Measurements from ENCODE around the gene METTL27.

Gene METTL27

DNA sequence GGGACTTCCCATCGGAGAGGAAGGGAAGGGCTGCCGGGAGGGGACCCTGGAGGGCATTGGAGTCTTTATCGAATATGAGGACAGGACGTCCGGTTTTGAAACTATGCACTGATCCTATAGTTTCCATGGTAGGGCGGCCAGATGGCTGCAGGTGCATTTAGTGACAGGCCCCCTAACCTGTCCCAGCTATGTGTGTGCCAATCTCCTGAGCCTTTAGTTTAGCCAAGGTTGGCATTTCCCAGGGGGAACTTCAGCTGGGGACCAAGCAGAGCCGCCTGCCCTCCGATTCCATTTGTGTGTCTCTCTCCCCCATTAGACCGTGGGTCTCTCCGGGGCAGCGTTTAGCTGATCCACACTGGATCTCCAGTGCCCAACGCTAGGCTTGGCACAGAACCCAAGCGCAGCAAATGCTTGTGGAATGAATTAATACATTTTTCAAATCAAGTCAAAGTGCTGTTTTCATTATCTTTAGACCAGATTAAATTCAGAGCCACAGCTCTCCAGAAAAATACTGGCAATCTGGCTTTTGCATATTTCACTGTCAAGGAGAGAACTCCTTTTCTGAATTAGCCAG lies 38.5 kb upstream of the METTL27 start:
- no peak for DNase-seq (ENCODE audit: extremely low spot score)
- ChIA-PET CTCF (interaction anchor here (0.9 kb wide), 1 partner anchor 11 kb away, joined by 7 read pairs; no protein-coding TSS in a partner anchor), POLR2A (no interaction called here)
- TF ChIP-seq FOXM1 (IDR thresholded peaks at IDR 0.05; ENCODE audit: borderline replicate concordance) (no peak), SUZ12 (IDR thresholded peaks at IDR 0.05) (no peak)

DNA sequence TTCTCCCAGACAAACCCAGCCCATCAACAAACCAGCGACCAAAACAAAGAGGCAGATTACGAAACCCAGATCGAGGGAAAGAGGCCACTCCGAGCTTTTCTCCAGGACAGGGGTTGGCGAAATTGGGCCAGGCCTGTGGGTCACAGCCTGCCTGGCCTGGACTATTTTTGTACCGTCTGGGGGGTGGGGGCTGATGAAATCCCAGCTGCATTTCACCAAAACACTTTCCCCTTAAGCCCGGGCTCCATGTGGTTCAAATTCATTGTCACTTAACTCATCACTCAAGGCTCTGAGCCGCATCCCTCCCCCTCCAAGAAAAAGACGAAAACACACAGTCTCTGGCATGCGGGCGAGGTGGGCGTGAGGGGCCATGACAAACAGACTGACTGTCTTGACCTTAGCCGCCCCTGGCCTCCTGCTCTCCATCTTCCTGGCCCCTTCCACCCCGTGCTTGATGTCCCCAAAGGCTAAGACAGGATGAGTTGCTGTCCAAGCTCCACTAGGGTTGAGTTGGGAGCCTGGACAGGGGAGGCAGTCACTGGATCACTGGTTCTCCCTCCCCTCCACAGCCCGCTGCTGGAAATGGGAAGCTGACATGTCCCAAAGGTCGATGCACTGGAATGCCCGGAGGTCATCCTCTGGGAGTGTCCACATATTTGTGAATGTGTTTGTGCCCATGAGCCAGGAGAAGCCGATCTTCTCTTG lies 37.8 kb upstream of the METTL27 start:
- no peak for TF ChIP-seq L3MBTL2 (conservative IDR thresholded peaks at IDR 0.05)
- no peak for TF ChIP-seq SUZ12 (IDR thresholded peaks at IDR 0.05)
- TF ChIP-seq ZNF384 (IDR thresholded peaks at IDR 0.05) = no peak
- no peak for TF ChIP-seq LEF1 (IDR thresholded peaks at IDR 0.05; ENCODE audit: borderline replicate concordance)
- TF ChIP-seq TARDBP (IDR thresholded peaks at IDR 0.05) = no peak
- TF ChIP-seq BHLHE40 (IDR thresholded peaks at IDR 0.05; ENCODE audit: borderline replicate concordance) = no peak
- no peak for TF ChIP-seq PKNOX1 (IDR thresholded peaks at IDR 0.05)
- TF ChIP-seq HDGF (IDR thresholded peaks at IDR 0.05; ENCODE audit: borderline replicate concordance) = no peak
- DNase-seq (ENCODE audit: extremely low spot score) = no peak
- CTCF ChIA-PET = no interaction called here
- POLR2A ChIA-PET = no interaction called here

DNA sequence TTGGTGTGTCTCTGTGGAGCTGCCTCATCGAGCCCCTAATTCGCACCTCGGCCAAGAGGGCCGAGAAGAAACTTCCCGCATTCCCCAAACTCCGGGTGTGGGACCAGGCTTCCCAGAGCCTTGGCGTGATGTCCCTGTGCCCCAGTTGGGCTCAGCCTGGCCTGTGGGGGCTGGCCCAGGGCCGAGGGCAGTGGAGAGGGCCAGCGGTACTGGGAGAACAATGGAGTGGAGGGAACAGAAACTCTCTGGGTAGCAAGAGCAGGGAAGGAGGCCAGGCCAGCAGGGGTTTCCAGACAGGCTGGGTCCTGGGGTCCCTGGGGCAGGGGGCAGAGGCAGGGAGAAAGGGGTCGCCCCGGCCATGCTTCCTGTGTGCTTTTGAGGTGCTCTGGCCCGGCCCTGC lies 34.7 kb upstream of the METTL27 start:
- POLR2A ChIA-PET = no interaction called here
- no peak for DNase-seq (ENCODE audit: extremely low spot score)
- CTCF ChIA-PET = no interaction called here

GRCh38 chr7:73876361-73876760 lies 34.0 kb upstream of the METTL27 start:
- ChIA-PET CTCF (no interaction called here), POLR2A (no interaction called here)
- DNase-seq (ENCODE audit: extremely low spot score) = no peak
- TF ChIP-seq FOXK2 (IDR thresholded peaks at IDR 0.05) = no peak
- no peak for TF ChIP-seq ZNF384 (IDR thresholded peaks at IDR 0.05)
- no peak for TF ChIP-seq SUZ12 (IDR thresholded peaks at IDR 0.05)
- TF ChIP-seq BHLHE40 (IDR thresholded peaks at IDR 0.05; ENCODE audit: borderline replicate concordance) = no peak
- TF ChIP-seq L3MBTL2 (conservative IDR thresholded peaks at IDR 0.05) = no peak
- TF ChIP-seq PKNOX1 (IDR thresholded peaks at IDR 0.05) = no peak
- TF ChIP-seq FOXA1 (IDR thresholded peaks at IDR 0.05) = no peak
- TF ChIP-seq SP1 (IDR thresholded peaks at IDR 0.05) = no peak
- no peak for TF ChIP-seq FOXM1 (IDR thresholded peaks at IDR 0.05; ENCODE audit: borderline replicate concordance)
- TF ChIP-seq TARDBP (IDR thresholded peaks at IDR 0.05) = no peak
- TF ChIP-seq NFRKB (IDR thresholded peaks at IDR 0.05) = no peak
- TF ChIP-seq HDGF (IDR thresholded peaks at IDR 0.05; ENCODE audit: borderline replicate concordance) = no peak
- TF ChIP-seq CTBP1 (IDR thresholded peaks at IDR 0.05; ENCODE audit: borderline replicate concordance) = no peak
- no peak for TF ChIP-seq ELF4 (IDR thresholded peaks at IDR 0.05)
- TF ChIP-seq LEF1 (IDR thresholded peaks at IDR 0.05; ENCODE audit: borderline replicate concordance) = no peak
- no peak for TF ChIP-seq ARNT (IDR thresholded peaks at IDR 0.05)

More for the DNA sequence above, 34.7 kb upstream of the METTL27 start:
- TF ChIP-seq ARNT (IDR thresholded peaks at IDR 0.05) (no peak), TARDBP (IDR thresholded peaks at IDR 0.05) (no peak), HDGF (IDR thresholded peaks at IDR 0.05; ENCODE audit: borderline replicate concordance) (no peak), ZNF384 (IDR thresholded peaks at IDR 0.05) (no peak), SP1 (IDR thresholded peaks at IDR 0.05) (no peak), L3MBTL2 (conservative IDR thresholded peaks at IDR 0.05) (no peak), BHLHE40 (IDR thresholded peaks at IDR 0.05; ENCODE audit: borderline replicate concordance) (no peak), SUZ12 (IDR thresholded peaks at IDR 0.05) (no peak)

DNA sequence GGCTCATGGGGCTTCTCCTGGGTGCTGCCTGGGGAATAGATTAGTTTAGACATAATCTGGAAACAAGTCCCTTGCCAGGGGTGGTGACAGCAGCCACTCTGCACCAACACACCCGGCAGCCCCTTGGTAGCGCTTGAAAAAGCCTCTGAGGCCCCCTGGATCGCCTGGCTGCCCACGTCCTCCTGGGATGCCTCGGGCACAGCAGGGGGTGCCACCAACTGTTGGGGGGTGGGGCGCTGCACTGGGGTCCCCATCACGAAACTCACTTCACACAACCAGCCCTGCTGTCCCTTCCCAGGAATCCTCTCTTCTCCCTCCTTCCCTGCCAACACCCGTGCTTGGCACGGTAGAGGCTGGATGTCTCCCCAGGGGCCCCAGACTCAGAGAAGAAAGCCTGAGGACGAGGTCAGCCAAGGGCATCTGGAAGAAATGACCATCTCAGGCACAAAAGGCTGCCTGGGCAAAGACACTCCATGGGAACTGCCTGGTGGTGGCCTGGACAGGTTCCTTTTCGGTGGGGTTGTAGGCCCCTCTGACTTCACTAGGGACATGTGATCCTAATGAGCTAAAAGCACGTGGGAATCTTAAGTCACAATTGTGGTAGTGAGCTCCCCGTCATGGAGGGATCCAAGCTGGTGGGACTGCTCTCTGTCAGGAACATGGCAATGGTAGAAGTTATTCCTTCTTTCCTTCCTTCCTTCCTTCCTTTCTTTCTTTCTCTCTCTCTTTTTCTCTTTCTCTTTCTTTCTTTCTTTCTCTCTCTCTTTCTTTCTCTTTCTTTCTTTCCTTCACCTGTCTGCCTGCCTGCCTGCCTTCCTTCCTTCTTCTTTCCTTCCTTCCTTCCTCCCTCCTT lies 30.0 kb upstream of the METTL27 start:
- no peak for DNase-seq (ENCODE audit: extremely low spot score)
- POLR2A ChIA-PET = no interaction called here
- CTCF ChIA-PET = no interaction called here
- TF ChIP-seq CTBP1 (IDR thresholded peaks at IDR 0.05; ENCODE audit: borderline replicate concordance) (no peak), FOXM1 (IDR thresholded peaks at IDR 0.05; ENCODE audit: borderline replicate concordance) (no peak), ELF4 (IDR thresholded peaks at IDR 0.05) (no peak), SP1 (IDR thresholded peaks at IDR 0.05) (no peak), BHLHE40 (IDR thresholded peaks at IDR 0.05; ENCODE audit: borderline replicate concordance) (no peak), LEF1 (IDR thresholded peaks at IDR 0.05; ENCODE audit: borderline replicate concordance) (no peak), TARDBP (IDR thresholded peaks at IDR 0.05) (no peak), ZNF384 (IDR thresholded peaks at IDR 0.05) (no peak), FOXA1 (IDR thresholded peaks at IDR 0.05) (no peak), NFRKB (IDR thresholded peaks at IDR 0.05) (no peak), L3MBTL2 (conservative IDR thresholded peaks at IDR 0.05) (no peak), PKNOX1 (IDR thresholded peaks at IDR 0.05) (no peak), HDGF (IDR thresholded peaks at IDR 0.05; ENCODE audit: borderline replicate concordance) (no peak), SUZ12 (IDR thresholded peaks at IDR 0.05) (no peak), FOXK2 (IDR thresholded peaks at IDR 0.05) (no peak), ARNT (IDR thresholded peaks at IDR 0.05) (no peak)

Data from HEK293T (cell line).